ENCODE results near the gene DTD1.

Gene DTD1

GRCh38 chr20:18794428-18794787 is 206.6 kb downstream of the DTD1 start:
- DNase-seq (ENCODE audit: low read depth in 2 of 2), result no peak

GRCh38 chr20:18795366-18795765 is 207.5 kb downstream of the DTD1 start:
- no peak for DNase-seq (ENCODE audit: low read depth in 2 of 2)

GRCh38 chr20:18796282-18796833 is 208.5 kb downstream of the DTD1 start:
- DNase-seq (ENCODE audit: low read depth in 2 of 2), result no peak

GRCh38 chr20:18801516-18801915 is 213.7 kb downstream of the DTD1 start:
- no peak for DNase-seq (ENCODE audit: low read depth in 2 of 2)

GRCh38 chr20:18802012-18802634 is 214.3 kb downstream of the DTD1 start:
- DNase-seq (ENCODE audit: low read depth in 2 of 2), result no peak

GRCh38 chr20:18805881-18806280 is 218.0 kb downstream of the DTD1 start:
- no peak for DNase-seq (ENCODE audit: low read depth in 2 of 2)

GRCh38 chr20:18808712-18809111 is 220.9 kb downstream of the DTD1 start:
- no peak for DNase-seq (ENCODE audit: low read depth in 2 of 2)

- DNase-seq (ENCODE audit: low read depth in 2 of 2), result no peak
Measured at GRCh38 chr20:18811186-18811585, 223.3 kb downstream of the DTD1 start.

GRCh38 chr20:18811904-18812303 is 224.1 kb downstream of the DTD1 start:
- no peak for DNase-seq (ENCODE audit: low read depth in 2 of 2)

GRCh38 chr20:18813483-18813882 is 225.6 kb downstream of the DTD1 start, which contains the start of gene SCP2D1:
Gene SCP2D1 (plus strand): TSS chr20:18813783. CDS start chr20:18813816, 33 bp downstream.
- no peak for DNase-seq (ENCODE audit: low read depth in 2 of 2)

GRCh38 chr20:18815194-18815942 is 227.5 kb downstream of the DTD1 start:
- DNase-seq (ENCODE audit: low read depth in 2 of 2), result no peak
